Measurements from ENCODE around the gene RPS23. TPM values are rescaled to one million over a fixed set of nuclear protein-coding genes. Genes with fewer than 3 reads are reported as not detected.

The RPS23 gene
- total RNA-seq, 3 donors from 2014 or later, result 2,570 to 2,655 (median 2,586) TPM

DNA sequence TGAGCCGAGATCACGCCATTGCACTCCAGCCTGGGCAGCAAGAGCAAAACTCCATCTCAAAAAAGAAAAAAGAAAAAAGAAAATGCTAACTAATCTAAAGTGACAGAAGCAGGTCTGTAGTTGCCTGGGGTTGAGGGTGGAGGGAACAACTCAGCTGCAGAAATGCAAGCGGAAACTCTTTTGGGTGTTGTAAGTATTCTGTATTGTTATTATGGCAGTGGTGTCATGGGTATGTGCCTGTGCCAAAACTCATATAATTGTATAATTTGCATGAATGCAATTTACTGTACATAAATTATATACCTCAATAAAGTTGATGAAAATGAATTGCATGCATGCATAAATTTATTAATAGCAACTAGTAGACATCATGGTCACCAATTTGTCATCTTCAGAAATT lies 23.0 kb upstream of the RPS23 start:
- peaks cover 7% of the 10 kb centered on the region for H3K36me3 Mint-ChIP-seq (ENCODE audit: insufficient read depth)
- no peak for ATAC-seq
- no peaks in the 10 kb centered on the region for H3K4me1 Mint-ChIP-seq (ENCODE audit: low read depth)
- H3K27me3 Mint-ChIP-seq (ENCODE audit: low read depth), result no peaks in the 10 kb centered on the region
- H3K4me3 Mint-ChIP-seq, result no peak overlapping the region
- no peak for DNase-seq
- peaks cover 4% of the 10 kb centered on the region for H3K9me3 Mint-ChIP-seq

DNA sequence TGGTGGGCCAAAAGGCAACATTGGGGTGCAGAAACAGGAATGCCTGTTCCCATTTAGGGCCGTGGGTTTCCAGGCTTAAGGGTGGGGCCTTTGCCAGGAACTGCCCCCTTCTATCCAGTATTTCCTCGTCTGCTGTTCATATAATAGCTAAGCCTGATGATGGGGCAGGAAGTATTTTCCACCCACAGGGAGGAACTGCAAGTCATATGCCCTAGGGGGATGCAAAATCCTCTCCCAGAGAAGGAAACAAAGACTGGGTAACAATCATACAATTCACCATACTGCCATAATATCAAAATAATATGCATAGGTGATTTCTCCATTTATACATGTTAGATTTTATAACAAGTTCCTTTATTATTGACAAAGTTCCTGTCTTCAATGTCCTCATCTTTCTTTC lies 20.5 kb upstream of the RPS23 start:
- DNase-seq (no peak), ATAC-seq (no peak)
- Mint-ChIP-seq H3K27me3 (ENCODE audit: low read depth) (no peaks in the 10 kb centered on the region), H3K9me3 (peaks cover 4% of the 10 kb centered on the region), H3K36me3 (ENCODE audit: insufficient read depth) (no peaks in the 10 kb centered on the region), H3K4me3 (no peak overlapping the region), H3K4me1 (ENCODE audit: low read depth) (no peaks in the 10 kb centered on the region)

DNA sequence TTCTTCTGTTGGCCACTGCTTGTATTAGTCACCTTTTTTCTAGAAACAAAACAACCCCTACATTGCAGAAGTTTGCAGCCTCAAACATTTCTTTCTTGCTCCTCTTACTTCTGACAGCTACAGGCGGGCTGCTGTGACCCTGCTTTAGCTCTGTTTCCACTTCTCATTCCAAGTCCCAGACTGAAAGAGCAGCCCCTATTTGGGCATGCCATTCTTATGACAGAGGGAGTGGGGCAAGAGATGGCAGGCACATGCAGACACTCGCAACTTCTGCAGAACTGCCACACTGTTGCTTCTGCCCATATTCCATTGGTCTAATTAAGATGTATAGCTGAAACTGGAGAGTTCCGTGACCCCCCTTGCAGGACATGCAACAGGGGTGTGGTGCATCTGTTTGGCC lies 19.6 kb upstream of the RPS23 start:
- Mint-ChIP-seq H3K9me3 (peaks cover 4% of the 10 kb centered on the region), H3K4me3 (no peak overlapping the region), H3K27me3 (ENCODE audit: low read depth) (no peaks in the 10 kb centered on the region), H3K36me3 (ENCODE audit: insufficient read depth) (no peaks in the 10 kb centered on the region), H3K4me1 (ENCODE audit: low read depth) (no peaks in the 10 kb centered on the region)
- ATAC-seq (no peak), DNase-seq (no peak)

DNA sequence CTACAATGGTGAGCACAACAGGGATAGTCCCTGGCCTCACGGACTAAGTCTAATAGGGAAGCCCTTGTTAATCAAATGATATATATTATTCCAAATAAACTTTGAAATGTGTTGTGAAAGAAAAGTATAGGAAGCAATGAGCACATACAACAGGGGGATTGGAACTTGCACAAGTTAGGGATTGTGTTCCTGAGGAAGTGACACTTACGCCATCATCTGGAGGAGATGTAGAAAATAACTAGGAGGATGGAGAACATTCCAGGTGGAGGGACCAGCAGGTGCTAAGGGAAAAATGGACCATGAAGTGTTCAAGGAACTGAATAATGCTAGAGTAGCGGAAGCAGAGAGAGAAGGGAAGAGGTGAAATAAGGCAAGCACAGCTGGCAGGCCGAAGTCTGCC lies 18.8 kb upstream of the RPS23 start:
- ATAC-seq (no peak), DNase-seq (no peak)
- no peaks in the 10 kb centered on the region for H3K36me3 Mint-ChIP-seq (ENCODE audit: insufficient read depth)
- no peak overlapping the region for H3K4me3 Mint-ChIP-seq
- H3K27me3 Mint-ChIP-seq (ENCODE audit: low read depth), result no peaks in the 10 kb centered on the region
- H3K4me1 Mint-ChIP-seq (ENCODE audit: low read depth), result no peaks in the 10 kb centered on the region
- peaks cover 4% of the 10 kb centered on the region for H3K9me3 Mint-ChIP-seq

DNA sequence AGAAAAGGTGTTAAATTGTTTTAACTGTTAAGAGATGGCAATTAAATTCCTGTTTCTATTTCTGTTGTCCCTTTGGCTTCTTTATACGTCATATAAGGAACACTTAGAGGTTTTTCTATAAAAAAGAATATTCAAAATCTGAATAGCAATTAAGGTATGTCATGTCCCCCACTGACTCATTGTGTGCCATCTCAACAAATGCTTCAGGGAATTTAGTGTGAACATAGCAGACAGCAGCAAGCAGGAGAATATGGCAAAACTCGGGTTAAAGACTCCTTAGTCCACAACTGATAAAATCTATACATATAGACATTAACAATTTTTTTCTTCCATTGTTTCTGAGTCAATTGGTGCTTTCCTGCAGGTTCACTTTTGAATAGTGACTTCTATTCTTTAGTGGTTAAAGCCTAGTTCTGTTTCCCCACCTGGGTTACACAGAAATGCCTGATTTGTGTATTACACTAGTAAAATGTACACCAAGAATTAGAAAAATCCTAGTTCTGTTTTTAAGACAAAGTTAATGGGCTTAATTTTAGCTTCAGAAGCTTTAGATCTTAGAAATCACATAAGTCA lies 17.9 kb upstream of the RPS23 start:
- DNase-seq (no peak), ATAC-seq (no peak)
- H3K36me3 Mint-ChIP-seq (ENCODE audit: insufficient read depth), result no peaks in the 10 kb centered on the region
- H3K4me3 Mint-ChIP-seq, result no peak overlapping the region
- peaks cover 4% of the 10 kb centered on the region for H3K9me3 Mint-ChIP-seq
- no peaks in the 10 kb centered on the region for H3K4me1 Mint-ChIP-seq (ENCODE audit: low read depth)
- H3K27me3 Mint-ChIP-seq (ENCODE audit: low read depth), result no peaks in the 10 kb centered on the region

DNA sequence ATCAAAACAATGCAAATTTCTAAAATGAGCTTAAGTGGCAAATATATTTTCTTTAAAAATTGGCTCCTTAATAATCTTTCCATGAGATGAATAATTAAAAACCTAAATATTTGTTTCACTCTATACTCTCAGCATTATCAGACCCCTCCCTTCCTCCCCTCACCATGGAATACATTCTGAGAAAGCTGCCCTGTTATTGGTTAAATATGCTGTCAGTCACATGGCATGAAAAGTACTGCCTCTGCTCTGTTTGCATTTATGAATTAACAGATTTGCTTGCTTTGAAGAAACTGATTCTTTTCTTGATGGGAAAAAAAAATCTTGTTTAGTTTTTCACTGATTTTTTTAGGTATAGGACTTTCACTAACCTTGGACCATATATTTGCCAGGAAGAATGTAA lies 17.0 kb upstream of the RPS23 start:
- ATAC-seq (no peak), DNase-seq (no peak)
- peaks cover 4% of the 10 kb centered on the region for H3K9me3 Mint-ChIP-seq
- H3K4me1 Mint-ChIP-seq (ENCODE audit: low read depth), result no peaks in the 10 kb centered on the region
- H3K36me3 Mint-ChIP-seq (ENCODE audit: insufficient read depth), result no peaks in the 10 kb centered on the region
- no peak overlapping the region for H3K4me3 Mint-ChIP-seq
- H3K27me3 Mint-ChIP-seq (ENCODE audit: low read depth), result no peaks in the 10 kb centered on the region

DNA sequence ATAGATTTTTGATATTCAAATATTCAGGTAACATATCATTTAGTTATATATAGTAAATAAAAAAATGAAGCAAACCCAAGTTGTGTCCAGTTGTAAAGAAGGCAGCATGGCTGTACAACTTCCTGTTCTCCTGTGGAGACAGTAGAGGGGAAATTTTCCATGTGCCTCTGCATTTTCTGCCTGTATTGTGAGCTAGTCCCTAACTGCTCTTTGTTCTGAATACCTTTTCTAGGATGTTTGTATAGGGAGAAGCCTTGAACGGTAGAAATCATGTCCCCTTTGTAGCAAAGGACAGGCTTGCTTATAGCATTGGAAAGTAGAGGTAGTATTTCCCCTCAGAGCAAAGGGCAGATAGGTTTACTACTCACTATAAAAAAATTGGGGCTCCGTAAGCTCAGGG lies 13.3 kb upstream of the RPS23 start:
- H3K27me3 Mint-ChIP-seq (ENCODE audit: low read depth), result no peaks in the 10 kb centered on the region
- H3K36me3 Mint-ChIP-seq (ENCODE audit: insufficient read depth), result no peaks in the 10 kb centered on the region
- DNase-seq, result no peak
- ATAC-seq, result no peak
- H3K4me1 Mint-ChIP-seq (ENCODE audit: low read depth), result no peaks in the 10 kb centered on the region
- no peaks in the 10 kb centered on the region for H3K9me3 Mint-ChIP-seq
- no peak overlapping the region for H3K4me3 Mint-ChIP-seq

DNA sequence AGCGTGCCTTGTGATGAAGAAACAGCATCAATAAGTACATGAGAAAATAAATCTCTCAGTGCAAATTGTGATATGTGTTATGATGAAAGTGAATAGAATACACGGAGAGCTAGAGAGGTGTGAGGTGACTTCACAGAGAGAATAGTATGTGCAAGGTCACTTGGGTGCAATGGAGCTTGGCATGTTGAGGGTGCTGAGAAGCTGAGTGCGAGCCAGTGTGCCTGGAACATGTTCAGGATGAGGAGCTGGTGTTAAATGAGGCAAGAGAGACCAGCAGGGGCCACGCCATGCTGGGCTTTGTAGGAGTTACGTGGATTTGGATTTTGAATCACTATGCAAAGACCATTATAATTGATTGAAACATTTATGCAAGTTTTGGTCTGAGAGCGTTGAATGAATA lies 12.8 kb upstream of the RPS23 start:
- H3K4me3 Mint-ChIP-seq, result no peak overlapping the region
- ATAC-seq, result no peak
- H3K27me3 Mint-ChIP-seq (ENCODE audit: low read depth), result no peaks in the 10 kb centered on the region
- no peaks in the 10 kb centered on the region for H3K4me1 Mint-ChIP-seq (ENCODE audit: low read depth)
- no peaks in the 10 kb centered on the region for H3K9me3 Mint-ChIP-seq
- DNase-seq, result no peak
- H3K36me3 Mint-ChIP-seq (ENCODE audit: insufficient read depth), result no peaks in the 10 kb centered on the region

DNA sequence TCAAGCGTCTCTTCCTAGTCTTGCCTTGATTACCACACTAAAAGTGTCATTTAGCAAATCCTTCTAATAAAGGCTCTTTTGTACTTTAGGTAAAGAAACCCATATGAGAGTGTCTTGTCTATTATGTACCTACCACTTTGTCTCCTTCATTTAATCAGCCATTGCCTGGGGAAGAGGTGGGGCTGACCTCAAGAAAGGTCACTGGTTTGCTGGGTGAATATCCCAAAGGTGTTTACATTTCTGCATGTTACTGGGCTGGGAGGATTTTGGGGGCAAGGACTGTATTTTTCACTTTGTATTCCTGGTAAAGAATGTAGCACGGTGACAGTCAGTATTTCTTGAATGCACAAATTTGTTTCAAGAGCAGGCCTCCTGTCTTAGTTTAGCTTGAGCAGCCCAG lies 11.9 kb upstream of the RPS23 start:
- Mint-ChIP-seq H3K36me3 (ENCODE audit: insufficient read depth) (no peaks in the 10 kb centered on the region), H3K27me3 (ENCODE audit: low read depth) (no peaks in the 10 kb centered on the region), H3K9me3 (no peaks in the 10 kb centered on the region), H3K4me3 (no peak overlapping the region), H3K4me1 (ENCODE audit: low read depth) (no peaks in the 10 kb centered on the region)
- ATAC-seq (no peak), DNase-seq (no peak)

DNA sequence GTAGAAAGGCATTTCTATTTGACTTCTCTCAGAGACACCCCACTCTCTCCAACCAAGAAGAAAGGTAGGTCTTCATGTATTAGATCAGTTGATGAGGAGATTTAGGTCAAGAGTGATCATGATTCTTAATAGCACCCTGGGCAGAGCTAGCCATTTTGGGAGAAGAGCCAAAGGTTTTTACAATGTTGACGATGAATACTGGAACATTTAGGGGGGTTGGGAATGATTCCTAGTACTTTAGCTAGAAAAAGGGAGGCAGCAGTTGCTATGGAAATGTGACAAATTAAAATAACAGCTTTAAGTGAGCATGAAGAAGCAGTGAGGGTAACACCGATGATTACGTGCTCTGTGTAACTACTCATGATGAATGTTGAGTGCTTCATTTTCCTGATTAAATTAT lies 9.5 kb upstream of the RPS23 start:
- DNase-seq (no peak), ATAC-seq (no peak)
- H3K27me3 Mint-ChIP-seq (ENCODE audit: low read depth), result no peaks in the 10 kb centered on the region
- H3K4me1 Mint-ChIP-seq (ENCODE audit: low read depth), result peaks cover 2% of the 10 kb centered on the region
- H3K36me3 Mint-ChIP-seq (ENCODE audit: insufficient read depth), result no peaks in the 10 kb centered on the region
- no peak overlapping the region for H3K4me3 Mint-ChIP-seq
- H3K9me3 Mint-ChIP-seq, result no peaks in the 10 kb centered on the region

DNA sequence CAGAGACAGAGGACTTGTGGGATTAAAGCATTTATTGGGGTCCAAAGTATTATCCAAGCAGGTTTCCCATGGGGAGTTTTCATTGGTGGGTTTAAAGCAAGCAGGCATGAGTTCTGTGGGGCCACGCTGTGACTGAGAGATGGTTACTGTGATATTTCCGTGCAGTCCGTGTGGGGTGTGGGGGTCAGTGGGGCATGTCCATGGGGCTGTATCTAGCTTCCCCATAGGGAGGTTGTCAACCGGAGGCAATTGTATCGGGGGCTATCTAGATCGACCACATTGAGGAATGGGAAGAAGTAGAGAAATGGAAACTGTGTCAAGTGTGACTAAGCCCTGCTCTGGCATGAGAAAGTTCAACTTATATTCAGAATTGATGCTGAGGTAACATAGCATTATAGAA lies 7.1 kb upstream of the RPS23 start:
- ATAC-seq (no peak), DNase-seq (no peak)
- Mint-ChIP-seq H3K4me3 (no peak overlapping the region), H3K27me3 (ENCODE audit: low read depth) (no peaks in the 10 kb centered on the region), H3K36me3 (ENCODE audit: insufficient read depth) (no peaks in the 10 kb centered on the region), H3K9me3 (no peaks in the 10 kb centered on the region), H3K4me1 (ENCODE audit: low read depth) (peaks cover 2% of the 10 kb centered on the region)

DNA sequence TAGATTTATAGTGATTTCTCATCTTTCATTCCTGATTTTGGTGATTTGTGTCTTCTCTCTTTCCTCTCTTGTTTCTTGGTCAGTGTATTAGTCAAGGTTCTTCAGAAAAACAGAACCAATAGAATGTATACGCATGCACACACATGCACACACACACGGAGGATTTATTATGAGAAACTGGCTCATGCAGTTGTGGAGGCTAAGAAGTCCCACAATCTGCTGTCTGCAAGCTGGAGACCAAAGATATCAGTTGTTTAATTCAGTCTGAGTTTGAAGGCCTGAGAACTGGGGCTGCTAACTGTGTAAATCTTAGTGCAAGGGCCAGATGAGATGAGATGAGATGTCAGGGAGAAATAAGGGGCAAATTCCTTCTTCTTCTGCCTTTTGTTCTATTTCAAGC lies 5.7 kb upstream of the RPS23 start:
- Mint-ChIP-seq H3K4me3 (no peak overlapping the region), H3K27me3 (ENCODE audit: low read depth) (no peaks in the 10 kb centered on the region), H3K36me3 (ENCODE audit: insufficient read depth) (no peaks in the 10 kb centered on the region), H3K4me1 (ENCODE audit: low read depth) (peaks cover 6% of the 10 kb centered on the region), H3K9me3 (no peaks in the 10 kb centered on the region)
- ATAC-seq (no peak), DNase-seq (no peak)

DNA sequence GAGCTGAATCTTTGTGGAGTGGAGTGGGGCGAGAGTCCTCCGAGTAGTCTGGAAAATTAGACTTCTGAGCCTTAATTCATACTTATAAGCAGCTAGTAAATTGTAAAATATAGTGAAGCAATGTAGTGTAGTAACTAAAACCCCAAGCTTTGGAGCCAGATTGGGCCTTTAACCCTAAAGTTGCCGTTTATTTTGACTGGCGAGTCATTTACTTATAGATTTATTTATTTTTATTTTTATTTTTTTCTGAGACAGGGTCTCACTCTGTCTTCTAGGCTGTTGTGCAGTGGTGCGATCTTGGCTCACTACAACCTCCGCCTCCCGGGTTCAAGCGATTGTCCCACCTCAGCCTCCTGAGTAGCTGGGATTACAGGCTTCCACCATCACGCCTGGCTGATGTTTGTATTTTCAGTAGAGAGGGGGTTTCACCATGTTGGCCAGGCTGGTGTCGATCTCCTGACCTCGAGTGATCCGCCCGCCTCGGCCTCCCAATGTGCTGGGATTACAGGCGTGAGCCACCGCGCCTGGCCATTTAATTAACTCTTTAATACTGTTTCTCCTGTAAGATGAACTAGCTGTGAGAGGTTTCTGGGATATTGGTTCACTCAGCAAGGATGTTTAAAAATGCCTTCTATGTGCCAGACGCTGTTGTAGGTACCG lies 687 bp upstream of the RPS23 start:
- DNase-seq (no peak), ATAC-seq (no peak)
- no peaks in the 10 kb centered on the region for H3K27me3 Mint-ChIP-seq (ENCODE audit: low read depth)
- peaks cover 42% of the 10 kb centered on the region for H3K36me3 Mint-ChIP-seq (ENCODE audit: insufficient read depth)
- peak overlapping the region; percentile 89 for H3K4me3 Mint-ChIP-seq
- no peaks in the 10 kb centered on the region for H3K9me3 Mint-ChIP-seq
- peaks cover 34% of the 10 kb centered on the region for H3K4me1 Mint-ChIP-seq (ENCODE audit: low read depth)

DNA sequence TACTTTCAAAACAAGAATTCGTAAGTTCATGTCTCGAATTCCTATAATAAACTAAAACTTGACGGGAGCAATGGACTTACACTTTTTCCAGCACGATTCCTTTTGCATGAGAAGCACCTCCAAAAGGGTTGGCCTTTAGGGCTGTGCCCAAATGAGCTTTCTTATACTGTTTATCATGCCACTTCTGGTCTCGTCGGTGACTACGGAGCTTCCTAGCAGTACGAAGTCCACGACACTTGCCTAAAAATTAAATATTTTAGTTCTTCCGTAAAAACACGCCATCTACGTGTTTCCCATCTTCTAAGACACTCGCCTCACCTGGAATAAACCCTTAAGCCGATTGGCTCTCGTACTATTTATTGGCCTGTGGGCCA lies 554 bp downstream of the RPS23 start:
- Mint-ChIP-seq H3K27me3 (ENCODE audit: low read depth) (no peaks in the 10 kb centered on the region), H3K36me3 (ENCODE audit: insufficient read depth) (peaks cover 53% of the 10 kb centered on the region), H3K4me3 (peak overlapping the region; percentile 89), H3K9me3 (no peaks in the 10 kb centered on the region), H3K4me1 (ENCODE audit: low read depth) (peaks cover 39% of the 10 kb centered on the region)
- ATAC-seq (peak in 1 of 2 donors; percentile 2), DNase-seq (no peak)

DNA sequence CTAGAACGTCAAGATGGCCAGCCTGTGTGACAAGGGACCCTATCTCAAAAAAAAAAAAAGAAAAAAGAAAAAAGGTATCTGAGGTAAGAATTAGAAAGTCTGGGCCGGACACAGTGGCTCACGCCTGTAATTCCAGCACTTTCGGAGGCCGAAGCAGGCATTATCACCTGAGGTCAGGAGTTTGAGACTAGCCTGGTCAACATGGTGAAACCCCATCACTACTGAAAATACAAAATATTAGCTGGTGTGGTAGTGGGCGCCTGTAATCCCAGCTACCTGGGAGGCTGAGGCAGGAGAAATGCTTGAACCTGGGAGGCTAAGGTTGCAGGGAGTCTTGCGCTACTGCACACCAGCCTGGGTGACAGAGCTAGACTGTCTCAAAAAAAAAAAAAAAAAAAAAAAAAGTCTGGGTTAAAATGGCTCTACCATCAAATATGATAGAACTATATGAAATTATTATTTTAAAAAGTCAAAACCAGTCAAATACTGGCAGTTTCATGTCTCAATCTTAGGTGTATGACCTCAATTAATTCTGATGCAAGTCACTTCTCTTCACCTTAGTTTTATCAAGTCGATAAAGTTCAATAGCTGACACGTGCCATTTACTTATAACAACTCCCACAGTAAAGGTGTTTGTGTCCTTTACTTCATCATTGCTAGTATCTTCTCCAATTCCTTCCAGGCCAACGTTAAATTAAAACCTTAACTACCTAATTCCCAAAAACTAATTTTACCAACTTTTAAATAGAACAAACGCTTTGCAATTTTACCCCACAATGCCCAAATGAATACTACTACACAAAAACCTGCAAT lies 1.1 kb downstream of the RPS23 start:
- H3K4me3 Mint-ChIP-seq, result peak overlapping the region; percentile 89
- ATAC-seq (no peak), DNase-seq (no peak)
- no peaks in the 10 kb centered on the region for H3K9me3 Mint-ChIP-seq
- H3K27me3 Mint-ChIP-seq (ENCODE audit: low read depth), result no peaks in the 10 kb centered on the region
- H3K36me3 Mint-ChIP-seq (ENCODE audit: insufficient read depth), result peaks cover 55% of the 10 kb centered on the region
- peaks cover 42% of the 10 kb centered on the region for H3K4me1 Mint-ChIP-seq (ENCODE audit: low read depth)

All from activated T-cell treated with anti-CD3 and anti-CD28 coated beads, Interleukin-2, amount 50 U/mL, for 4 hours (primary cell).